Ovary (tissue), 9 donors: ENCODE measurements around the gene IMP3. TPM values are rescaled to one million over a fixed set of nuclear protein-coding genes. Genes with fewer than 3 reads are reported as not detected.

ENCODE experiments used
- DNase-seq, 5 donors: peaks; one replicate each; pipeline ENCODE4 v3.0.0-alpha.2; 2019 to 2020
- H3K27ac ChIP-seq, 2 donors: fragments of 200-600 bp; one replicate each; pipeline versions ENCODE4 v1.5.1 to v1.8.0; 2019 to 2022
- H3K27me3 ChIP-seq: fragments of 200-600 bp; one replicate; pipeline ENCODE4 v1.8.0; 2022
- H3K36me3 ChIP-seq: fragments of 200-600 bp; sonication (generic); one replicate; pipeline ENCODE4 v1.5.1; 2019
- H3K4me1 ChIP-seq: one replicate; pipeline ENCODE4 v1.8.1; 2013; ENCODE audit warnings: mild to moderate bottlenecking, moderate library complexity; ENCODE audit not compliant: insufficient read depth
- H3K4me3 ChIP-seq: fragments of 200-600 bp; sonication (generic); one replicate; pipeline ENCODE4 v1.5.1; 2017
- H3K9me3 ChIP-seq, 2 donors: fragments of 200-600 bp in 1 of 2; sonication (generic) in 1 of 2; one replicate each; pipeline versions ENCODE4 v1.5.1 to v1.8.1; 2013 to 2019; ENCODE audit warnings: mild to moderate bottlenecking in 1 of 2, moderate library complexity in 1 of 2
- EP300 ChIP-seq: sonication (generic); formaldehyde crosslinking; IDR thresholded peaks from one replicate; pipeline ENCODE4 v1.6.1; 2017; ENCODE audit warnings: antibody characterized with exemption
- POLR2A ChIP-seq: fragments of 450-650 bp; IDR thresholded peaks from one replicate; pipeline ENCODE4 v1.6.1; 2017; ENCODE audit warnings: antibody characterized with exemption, mild to moderate bottlenecking, moderate library complexity
- WGBS, 3 donors: extraction: QIAGEN DNeasy Blood & Tissue Kit in 1 of 3; methylation state at CpG; one replicate each; pipeline versions ENCODE4 v1.1.5 to v1.1.7; 2013 to 2017; 5-methylcytosine and 5-hydroxymethylcytosine counted together
- intact Hi-C, 4 donors: fragments of 100-400 bp; cut with DNase I; formaldehyde crosslinking; loops; one replicate each; pipeline versions ENCODE4 v1.11.0 to v1.15.1; 2022 to 2023
- polyA plus RNA-seq, 2 donors: library from polyadenylated mRNA; stranded (reverse); fragments of 200-250 nt in 1 of 2; fragments of 350-450 nt in 1 of 2; fragmentation: Illumina TruSeq in 1 of 2; extraction: RNeasy Lipid Tissue Mini Kit (QIAGEN cat#74804) in 1 of 2; gene quantifications; one replicate each; pipeline ENCODE4 v1.2.3, GENCODE V29; 2013 to 2014
- total RNA-seq, 7 donors: library from RNA; depleted of rRNA in 2 of 7; stranded (reverse); fragments of >200 nt in 2 of 7; fragmentation: NEBNext Ultra II Directional in 3 of 7; extraction: Animal tissue kit (Norgen Biotek cat#: 25700) in 3 of 7; gene quantifications; one replicate each; pipeline versions ENCODE4 v1.1.0 to v1.2.4, GENCODE V29; 2016 to 2023
- TF ChIP-seq, protein P1 (sequence below), 3 donors: fragments of 450-650 bp in 2 of 3; fragments of 200-600 bp in 1 of 3; IDR thresholded peaks; one replicate each; pipeline versions ENCODE4 v1.5.1 to v1.8.0; 2016 to 2022; ENCODE audit warnings: antibody characterized with exemption in 3 of 3, mild to moderate bottlenecking in 1 of 3
- donor health status: DM: no; HTN: no; CAD: no; lungs with moderate emphysema.
- donor health status: DM: no; HTN: no; CAD: no.
- donor health status: Bipolar disorder and iron deficiency.
- donor health status: DM: yes; HTN: yes; CAD: no.
- donor health status: DM: no; HTN: no; CAD: no.
- donor health status: DM: yes; HTN: yes; CAD: no.

Gene IMP3
- total and polyA plus RNA-seq, 9 donors: 45.1 to 106 (median 51.6) TPM

DNA sequence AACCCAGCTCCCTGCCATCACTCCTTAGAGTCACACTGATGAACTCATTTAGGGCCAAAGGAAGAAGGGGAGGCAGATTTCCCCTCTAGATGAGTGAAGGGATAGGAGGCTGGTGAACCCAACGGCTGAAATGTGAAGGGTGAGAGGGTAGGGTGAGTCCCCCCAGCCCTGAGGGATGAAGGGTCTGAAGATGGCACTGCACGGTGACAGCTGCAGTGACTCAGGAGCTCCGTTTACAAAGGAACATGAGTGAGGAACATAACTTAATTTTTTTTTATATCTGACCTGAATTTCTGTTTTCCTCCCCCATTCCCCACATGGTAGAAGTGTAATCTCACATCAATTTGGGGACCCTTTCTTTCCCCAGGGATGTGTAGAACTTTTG lies 21.7 kb upstream of the IMP3 start:
- Histone ChIP-seq H3K4me1 (peaks cover 12% of the 10 kb centered on the region), H3K27me3 (no peaks in the 10 kb centered on the region), H3K27ac (peak overlapping the region; percentile 76 to 82), H3K36me3 (no peaks in the 10 kb centered on the region), H3K4me3 (no peak overlapping the region), H3K9me3 (no peaks in the 10 kb centered on the region)
- DNase-seq: no peak
- 65 to 66% (median 66%) methylated on average over 3 of the region's 3 CpGs for WGBS, 3 donors
- no peak for TF ChIP-seq EP300
- TF ChIP-seq, protein P1, sequence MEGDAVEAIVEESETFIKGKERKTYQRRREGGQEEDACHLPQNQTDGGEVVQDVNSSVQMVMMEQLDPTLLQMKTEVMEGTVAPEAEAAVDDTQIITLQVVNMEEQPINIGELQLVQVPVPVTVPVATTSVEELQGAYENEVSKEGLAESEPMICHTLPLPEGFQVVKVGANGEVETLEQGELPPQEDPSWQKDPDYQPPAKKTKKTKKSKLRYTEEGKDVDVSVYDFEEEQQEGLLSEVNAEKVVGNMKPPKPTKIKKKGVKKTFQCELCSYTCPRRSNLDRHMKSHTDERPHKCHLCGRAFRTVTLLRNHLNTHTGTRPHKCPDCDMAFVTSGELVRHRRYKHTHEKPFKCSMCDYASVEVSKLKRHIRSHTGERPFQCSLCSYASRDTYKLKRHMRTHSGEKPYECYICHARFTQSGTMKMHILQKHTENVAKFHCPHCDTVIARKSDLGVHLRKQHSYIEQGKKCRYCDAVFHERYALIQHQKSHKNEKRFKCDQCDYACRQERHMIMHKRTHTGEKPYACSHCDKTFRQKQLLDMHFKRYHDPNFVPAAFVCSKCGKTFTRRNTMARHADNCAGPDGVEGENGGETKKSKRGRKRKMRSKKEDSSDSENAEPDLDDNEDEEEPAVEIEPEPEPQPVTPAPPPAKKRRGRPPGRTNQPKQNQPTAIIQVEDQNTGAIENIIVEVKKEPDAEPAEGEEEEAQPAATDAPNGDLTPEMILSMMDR (IDR thresholded peaks at IDR 0.05): no peak
- TF ChIP-seq POLR2A: no peak
- intact Hi-C loops: no loop called here

DNA sequence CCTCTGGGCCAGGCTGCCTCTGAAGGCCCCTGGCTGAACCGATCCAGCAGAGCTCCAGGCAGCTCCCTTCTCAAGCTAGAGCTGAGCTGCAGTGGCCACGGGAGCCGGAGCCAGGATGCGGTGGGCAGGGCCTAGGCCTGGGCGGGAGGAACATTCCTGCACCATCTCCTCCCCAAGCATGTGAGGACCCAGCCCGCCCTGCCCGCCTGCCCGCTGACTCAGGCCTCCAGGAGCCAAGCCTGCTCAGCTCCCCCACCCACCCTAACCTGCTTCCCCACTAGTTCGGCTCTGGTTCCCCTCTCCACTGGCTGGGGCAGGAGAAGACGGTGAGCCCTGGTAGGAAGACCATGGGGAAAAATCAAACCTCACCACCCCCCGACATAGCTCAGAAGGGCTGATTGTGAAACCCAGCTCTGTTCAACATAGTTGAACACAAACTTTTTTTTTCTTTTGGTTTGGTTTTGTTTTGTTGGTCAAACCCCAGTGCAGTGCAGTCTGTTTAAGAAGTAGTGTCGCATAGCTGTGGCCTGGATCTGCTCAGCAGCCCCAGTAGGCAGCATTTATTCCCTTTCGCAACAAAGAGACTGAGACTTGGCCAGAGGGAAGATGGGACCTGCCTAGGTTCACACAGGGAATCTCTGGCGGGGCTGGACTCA lies 21.2 kb upstream of the IMP3 start:
- H3K36me3 ChIP-seq: no peaks in the 10 kb centered on the region
- no peak for TF ChIP-seq POLR2A
- no peak for TF ChIP-seq EP300
- TF ChIP-seq, protein P1 (IDR thresholded peaks at IDR 0.05): no peak
- intact Hi-C loops: no loop called here
- peak overlapping the region; percentile 76 to 82 for H3K27ac ChIP-seq
- peak; percentile 86 to 93 (median 89) for DNase-seq
- no peak overlapping the region for H3K4me3 ChIP-seq
- no peaks in the 10 kb centered on the region for H3K27me3 ChIP-seq
- WGBS, 3 donors: 13 to 25% (median 16%) methylated on average over 12 to 14 of the region's 14 CpGs
- H3K9me3 ChIP-seq: no peaks in the 10 kb centered on the region
- H3K4me1 ChIP-seq: peaks cover 12% of the 10 kb centered on the region

DNA sequence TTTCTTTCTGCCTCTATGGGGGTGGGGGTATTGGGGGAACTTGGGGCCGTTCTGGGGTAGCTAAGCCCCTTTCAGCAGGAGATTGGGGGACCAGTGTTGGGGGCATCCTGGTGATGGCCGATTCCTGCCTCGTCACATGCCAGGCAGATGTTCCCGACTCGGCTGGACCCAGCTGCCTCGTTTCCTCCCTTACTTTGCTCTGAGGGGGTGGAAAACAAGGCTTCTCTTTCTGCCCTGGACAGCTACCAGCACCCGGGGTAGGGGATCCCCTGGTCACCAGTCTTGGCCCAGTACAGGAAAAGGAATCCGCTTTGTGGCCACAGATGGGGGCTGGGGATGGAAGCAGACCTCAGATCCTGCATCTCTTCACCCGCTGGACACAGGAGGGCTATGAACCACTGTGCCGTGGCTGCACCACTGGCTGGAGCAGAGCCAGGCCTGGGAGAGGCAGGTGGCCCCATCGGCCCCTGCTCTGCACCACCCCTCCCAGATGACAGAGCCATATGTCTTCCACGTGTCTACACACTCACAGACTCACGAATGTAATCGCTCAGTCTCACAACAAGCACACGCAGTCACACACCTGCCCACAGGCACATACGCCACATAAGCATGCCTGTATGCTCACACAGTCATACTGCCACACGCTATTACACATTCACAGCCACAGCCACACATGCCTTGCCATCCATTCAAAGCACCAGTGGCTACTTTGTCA lies 20.1 kb upstream of the IMP3 start:
- H3K36me3 ChIP-seq: no peaks in the 10 kb centered on the region
- peak overlapping the region; percentile 29 to 76 for H3K27ac ChIP-seq
- TF ChIP-seq, protein P1 (IDR thresholded peaks at IDR 0.05): no peak
- no peak for DNase-seq
- peaks cover 12% of the 10 kb centered on the region for H3K4me1 ChIP-seq
- H3K4me3 ChIP-seq: no peak overlapping the region
- no peaks in the 10 kb centered on the region for H3K9me3 ChIP-seq
- 56 to 71% (median 66%) methylated on average over 17 of the region's 17 CpGs for WGBS, 3 donors
- no peaks in the 10 kb centered on the region for H3K27me3 ChIP-seq
- intact Hi-C loops: no loop called here

DNA sequence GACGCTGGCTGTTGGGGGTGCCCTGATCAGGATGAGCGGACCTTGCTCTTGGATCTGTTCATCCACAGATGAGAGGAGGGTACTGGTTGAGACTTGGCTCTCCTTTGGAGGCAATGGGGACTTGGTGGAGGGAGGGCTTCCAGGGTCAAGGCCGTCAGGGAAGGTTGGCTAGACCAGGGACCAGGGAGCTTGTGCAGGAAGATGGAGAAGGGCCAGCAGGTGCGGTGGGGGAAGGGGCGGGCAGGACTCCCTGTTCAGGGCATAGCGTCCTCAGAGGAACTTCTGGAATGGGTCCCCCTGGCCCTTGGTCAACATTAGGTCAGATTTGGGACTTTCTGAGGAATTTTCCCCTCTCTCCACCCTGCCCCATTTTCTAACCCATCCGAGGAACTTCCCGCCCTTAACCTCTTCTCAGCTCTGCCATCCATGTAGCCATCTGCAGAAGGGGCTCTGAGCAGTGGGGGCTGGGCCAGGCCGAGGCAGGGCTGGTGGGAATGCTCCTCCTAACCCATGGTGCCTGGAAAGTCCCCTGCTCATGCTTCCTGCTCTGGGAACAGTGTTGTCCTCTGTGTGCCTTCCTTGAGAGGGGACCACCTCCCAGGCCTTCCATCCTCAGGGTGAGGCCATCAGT lies 19.2 kb upstream of the IMP3 start:
- H3K27me3 ChIP-seq: no peaks in the 10 kb centered on the region
- intact Hi-C loops: no loop called here
- TF ChIP-seq POLR2A (no peak), EP300 (no peak)
- TF ChIP-seq, protein P1 (IDR thresholded peaks at IDR 0.05): no peak
- 71 to 76% (median 74%) methylated on average over 9 of the region's 9 CpGs for WGBS, 3 donors
- H3K9me3 ChIP-seq: no peaks in the 10 kb centered on the region
- H3K27ac ChIP-seq: peak overlapping the region in 1 of 2 donors; percentile 29
- peaks cover 15% of the 10 kb centered on the region for H3K4me1 ChIP-seq
- H3K4me3 ChIP-seq: no peak overlapping the region
- DNase-seq: no peak
- no peaks in the 10 kb centered on the region for H3K36me3 ChIP-seq
